Ascending aorta (tissue), 2 donors: ENCODE results near the gene KLHL17. TPM values are rescaled to one million over a fixed set of nuclear protein-coding genes. Genes with fewer than 3 reads are reported as not detected.
"Not testable (repeated sequence)": the region's sequence is repeated elsewhere in the genome, so short reads cannot be mapped to it uniquely, and the experiment has no call there.

Experiments used
- DNase-seq, 2 donors: peaks; one replicate each; pipeline ENCODE4 v3.0.0-alpha.2; 2019; ENCODE audit warnings: low spot score in 2 of 2
- H3K27ac ChIP-seq, 2 donors: fragments of 200-600 bp; sonication (generic); one replicate each; pipeline ENCODE4 v1.5.1; 2016 to 2017; ENCODE audit warnings: mild to moderate bottlenecking in 1 of 2
- H3K27me3 ChIP-seq: fragments of 200-600 bp; sonication (generic); one replicate; pipeline ENCODE4 v1.5.1; 2017
- H3K36me3 ChIP-seq, 2 donors: fragments of 200-600 bp; sonication (generic); one replicate each; pipeline ENCODE4 v1.5.1; 2016
- H3K4me1 ChIP-seq, 2 donors: fragments of 200-600 bp; sonication (generic); one replicate each; pipeline ENCODE4 v1.5.1; 2016 to 2017; ENCODE audit warnings: mild to moderate bottlenecking in 1 of 2
- H3K4me3 ChIP-seq, 2 donors: fragments of 200-600 bp; sonication (generic); one replicate each; pipeline ENCODE4 v1.5.1; 2016 to 2017; ENCODE audit warnings: mild to moderate bottlenecking in 1 of 2
- H3K9me3 ChIP-seq, 2 donors: fragments of 200-600 bp; sonication (generic); one replicate each; pipeline ENCODE4 v1.5.1; 2016
- CTCF ChIP-seq, 3 experiments: fragments of 200-600 bp in 2 of 3; fragments of 450-650 bp in 1 of 3; sonication (generic) in 2 of 3; IDR thresholded peaks; one replicate each; pipeline ENCODE4 v1.5.1; 2016 to 2019; ENCODE audit warnings: antibody characterized with exemption in 3 of 3, mild to moderate bottlenecking in 1 of 3, moderate library complexity in 1 of 3
- intact Hi-C: fragments of 100-400 bp; cut with DNase I; formaldehyde crosslinking; loops from one replicate; pipeline ENCODE4 v1.15.1; 2023
- total RNA-seq: library from RNA; depleted of rRNA; stranded (reverse); fragments of >200 nt; gene quantifications from one replicate; pipeline ENCODE4 v1.1.0, GENCODE V29; 2016

Gene KLHL17
- total RNA-seq, 1 donor from 2014 or later: 16.6 TPM

GRCh38 chr1:1003618-1004419 lies 43.4 kb downstream of the KLHL17 start:
- DNase-seq: no peak
- intact Hi-C loops: loop anchor here (1.0 to 5.0 kb wide), 3 partner anchors 20 to 228 kb away; partner anchors contain the start of genes B3GALT6, C1orf159 and SDF4
- H3K9me3 ChIP-seq: no peaks in the 10 kb centered on the region
- no peaks in the 10 kb centered on the region for H3K36me3 ChIP-seq
- no peak overlapping the region for H3K4me3 ChIP-seq
- peaks cover 6 to 24% of the 10 kb centered on the region in 2 donors for H3K4me1 ChIP-seq
- no peaks in the 10 kb centered on the region for H3K27me3 ChIP-seq
- no peak for TF ChIP-seq CTCF (IDR thresholded peaks at IDR 0.05)
- no peak overlapping the region for H3K27ac ChIP-seq

- no peak for DNase-seq
- Histone ChIP-seq H3K4me1 (peaks cover 2 to 24% of the 10 kb centered on the region in 2 donors), H3K27me3 (no peaks in the 10 kb centered on the region), H3K36me3 (no peaks in the 10 kb centered on the region), H3K9me3 (no peaks in the 10 kb centered on the region), H3K4me3 (no peak overlapping the region), H3K27ac (no peak overlapping the region)
- no peak for TF ChIP-seq CTCF (IDR thresholded peaks at IDR 0.05)
- intact Hi-C loops: loop anchor here (5.0 kb wide), 2 partner anchors 113 to 228 kb away; partner anchors contain the start of genes B3GALT6, C1orf159 and SDF4
These were observed 44.0 kb downstream of the KLHL17 start for GRCh38 chr1:1004420-1004779.

- H3K27me3 ChIP-seq: no peaks in the 10 kb centered on the region
- intact Hi-C loops: loop anchor here (5.0 kb wide), 2 partner anchors 112 to 227 kb away; partner anchors contain the start of genes B3GALT6, C1orf159 and SDF4
These were observed 44.7 kb downstream of the KLHL17 start for GRCh38 chr1:1004780-1005697.

GRCh38 chr1:1005774-1006304 lies 45.5 kb downstream of the KLHL17 start:
- no peaks in the 10 kb centered on the region for H3K36me3 ChIP-seq
- no peak for DNase-seq
- no peaks in the 10 kb centered on the region for H3K27me3 ChIP-seq
- no peak for TF ChIP-seq CTCF (IDR thresholded peaks at IDR 0.05)
- intact Hi-C loops: no loop called here
- H3K4me3 ChIP-seq: no peak overlapping the region
- H3K4me1 ChIP-seq: peaks cover 0 to 23% of the 10 kb centered on the region in 2 donors
- H3K9me3 ChIP-seq: no peaks in the 10 kb centered on the region
- no peak overlapping the region for H3K27ac ChIP-seq

More at GRCh38 chr1:1004780-1005697, 44.7 kb downstream of the KLHL17 start:
- no peak for TF ChIP-seq CTCF (IDR thresholded peaks at IDR 0.05)
- Histone ChIP-seq H3K4me3 (no peak overlapping the region), H3K4me1 (peaks cover 2 to 24% of the 10 kb centered on the region in 2 donors), H3K36me3 (no peaks in the 10 kb centered on the region), H3K9me3 (no peaks in the 10 kb centered on the region), H3K27ac (no peak overlapping the region)
- DNase-seq: no peak

- H3K27me3 ChIP-seq: no peaks in the 10 kb centered on the region
- no peak overlapping the region for H3K4me3 ChIP-seq
- peaks cover 0 to 16% of the 10 kb centered on the region in 2 donors for H3K4me1 ChIP-seq
- H3K36me3 ChIP-seq: no peaks in the 10 kb centered on the region
- intact Hi-C loops: no loop called here
- no peaks in the 10 kb centered on the region for H3K9me3 ChIP-seq
- H3K27ac ChIP-seq: no peak overlapping the region
- no peak for TF ChIP-seq CTCF (IDR thresholded peaks at IDR 0.05)
- no peak for DNase-seq
These were observed 46.1 kb downstream of the KLHL17 start for GRCh38 chr1:1006305-1007159.

GRCh38 chr1:1010131-1010530 lies 49.7 kb downstream of the KLHL17 start:
- H3K27ac ChIP-seq, DNase-seq, H3K9me3 ChIP-seq, intact Hi-C loops, H3K27me3 ChIP-seq, H3K4me3 ChIP-seq, H3K36me3 ChIP-seq: not testable (repeated sequence)
- H3K4me1 ChIP-seq: peaks cover 8 to 17% of the 10 kb centered on the region in 2 donors
